Neutrophil (primary cell): ENCODE measurements around the gene CMSS1.

Experiments used
- H3K27ac ChIP-seq: fragments of 200-600 bp; sonication (generic); 2 replicates; pipeline ENCODE4 v1.5.1; 2016; ENCODE audit warnings: mild to moderate bottlenecking, moderate library complexity
- H3K27me3 ChIP-seq: fragments of 200-600 bp; sonication (generic); 2 replicates; pipeline ENCODE4 v1.6.0; 2016; ENCODE audit warnings: mild to moderate bottlenecking
- H3K36me3 ChIP-seq: fragments of 200-600 bp; sonication (generic); 2 replicates; pipeline ENCODE4 v1.5.1; 2017
- H3K4me1 ChIP-seq, 2 experiments: fragments of 200-600 bp in 1 of 2; sonication (generic) in 1 of 2; 1 replicate in 1 of 2; 2 replicates in 1 of 2; pipeline versions ENCODE4 v1.5.1 to v1.6.1; 2013 to 2016; ENCODE audit warnings: low read depth in 1 of 2, low read length in 1 of 2, mild to moderate bottlenecking in 1 of 2, moderate library complexity in 1 of 2; ENCODE audit not compliant: control insufficient read depth in 1 of 2, insufficient read depth in 1 of 2
- H3K4me3 ChIP-seq, 2 experiments: fragments of 200-600 bp in 1 of 2; sonication (generic) in 1 of 2; 1 replicate in 1 of 2; 2 replicates in 1 of 2; pipeline ENCODE4 v1.5.1; 2013 to 2016; ENCODE audit warnings: low read depth in 1 of 2, low read length in 1 of 2, mild to moderate bottlenecking in 1 of 2, moderate library complexity in 1 of 2
- H3K9me3 ChIP-seq: fragments of 200-600 bp; sonication (generic); 2 replicates; pipeline ENCODE4 v1.5.1; 2016
- TF ChIP-seq, protein P1 (sequence below): fragments of 200-600 bp; sonication (generic); IDR thresholded peaks from 2 replicates; pipeline ENCODE4 v1.5.1; 2016; ENCODE audit warnings: antibody characterized with exemption

Gene CMSS1

DNA sequence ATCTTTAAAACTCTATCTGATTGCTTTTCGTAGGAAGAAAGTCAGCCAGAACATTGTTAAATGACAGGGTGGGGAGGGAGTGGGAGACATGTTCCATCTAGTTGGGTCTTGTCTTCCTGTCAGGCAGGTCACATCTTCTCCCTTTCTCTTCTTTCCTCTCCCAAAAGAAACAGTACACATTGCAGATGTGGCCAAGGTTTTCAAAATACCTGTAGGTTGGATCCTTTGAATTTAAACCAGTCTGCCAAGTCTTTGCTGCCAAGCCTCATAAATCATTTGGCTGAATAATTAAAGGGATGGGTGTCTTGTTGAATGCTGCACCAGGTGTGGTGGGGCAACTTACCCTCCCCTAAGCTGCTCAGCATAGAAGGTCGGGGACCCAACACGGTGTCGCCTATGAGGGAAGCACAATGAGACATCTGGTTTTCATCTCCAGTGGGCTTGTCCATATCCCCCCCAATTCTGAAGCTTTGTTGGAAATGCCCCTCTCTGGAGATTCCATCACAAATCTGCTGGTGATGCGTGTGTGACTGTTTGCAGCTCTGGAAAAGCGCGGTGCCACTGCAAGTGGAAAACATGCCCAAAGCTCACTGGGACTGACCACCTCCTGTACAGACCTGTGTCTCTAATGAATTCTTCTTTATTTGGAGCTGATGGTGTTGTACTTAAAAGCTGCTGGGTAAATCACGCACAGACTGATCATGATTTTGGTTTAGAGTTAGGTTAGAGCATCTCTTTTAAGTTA lies 184.0 kb downstream of the CMSS1 start:
- Histone ChIP-seq H3K9me3 (no peaks in the 10 kb centered on the region), H3K36me3 (no peaks in the 10 kb centered on the region), H3K27me3 (no peaks in the 10 kb centered on the region), H3K4me3 (no peak overlapping the region), H3K27ac (no peak overlapping the region), H3K4me1 (no peaks in the 10 kb centered on the region)
- TF ChIP-seq, protein P1, sequence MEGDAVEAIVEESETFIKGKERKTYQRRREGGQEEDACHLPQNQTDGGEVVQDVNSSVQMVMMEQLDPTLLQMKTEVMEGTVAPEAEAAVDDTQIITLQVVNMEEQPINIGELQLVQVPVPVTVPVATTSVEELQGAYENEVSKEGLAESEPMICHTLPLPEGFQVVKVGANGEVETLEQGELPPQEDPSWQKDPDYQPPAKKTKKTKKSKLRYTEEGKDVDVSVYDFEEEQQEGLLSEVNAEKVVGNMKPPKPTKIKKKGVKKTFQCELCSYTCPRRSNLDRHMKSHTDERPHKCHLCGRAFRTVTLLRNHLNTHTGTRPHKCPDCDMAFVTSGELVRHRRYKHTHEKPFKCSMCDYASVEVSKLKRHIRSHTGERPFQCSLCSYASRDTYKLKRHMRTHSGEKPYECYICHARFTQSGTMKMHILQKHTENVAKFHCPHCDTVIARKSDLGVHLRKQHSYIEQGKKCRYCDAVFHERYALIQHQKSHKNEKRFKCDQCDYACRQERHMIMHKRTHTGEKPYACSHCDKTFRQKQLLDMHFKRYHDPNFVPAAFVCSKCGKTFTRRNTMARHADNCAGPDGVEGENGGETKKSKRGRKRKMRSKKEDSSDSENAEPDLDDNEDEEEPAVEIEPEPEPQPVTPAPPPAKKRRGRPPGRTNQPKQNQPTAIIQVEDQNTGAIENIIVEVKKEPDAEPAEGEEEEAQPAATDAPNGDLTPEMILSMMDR = no peak

DNA sequence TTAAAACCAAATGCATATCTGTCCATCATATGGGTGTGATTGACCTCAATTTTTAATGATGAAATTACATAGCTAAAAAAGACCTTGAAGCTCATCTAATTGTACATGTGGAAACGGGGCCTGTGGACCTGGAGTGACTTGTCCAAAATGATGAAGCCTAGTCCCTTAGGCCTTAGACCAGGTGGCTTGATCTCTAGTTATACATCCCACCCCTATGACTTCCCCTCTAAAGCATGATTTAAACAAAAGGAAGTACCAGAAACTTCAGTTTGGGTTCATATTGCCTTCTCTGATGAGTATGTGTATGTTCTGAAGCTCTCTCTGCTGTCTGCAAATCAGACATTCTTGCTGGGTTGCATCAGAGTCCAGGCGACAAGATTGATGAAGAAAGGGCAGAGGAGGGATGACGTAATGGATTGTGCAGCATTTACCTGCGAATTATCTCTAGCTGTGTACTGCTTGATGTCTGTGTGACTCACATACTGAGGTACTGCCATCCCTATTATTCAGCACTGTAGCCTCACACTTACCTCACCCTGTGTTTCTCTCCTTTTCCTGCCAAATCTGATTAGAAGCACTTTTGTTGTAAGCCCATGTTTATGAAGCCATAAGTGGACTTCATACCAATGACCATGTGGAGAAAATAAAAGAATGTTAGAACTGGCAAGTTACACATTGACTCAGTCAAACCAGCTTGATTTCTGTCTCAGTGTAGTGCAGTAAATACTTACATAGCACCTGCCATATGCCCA lies 185.1 kb downstream of the CMSS1 start:
- no peaks in the 10 kb centered on the region for H3K27me3 ChIP-seq
- H3K4me3 ChIP-seq = no peak overlapping the region
- no peaks in the 10 kb centered on the region for H3K4me1 ChIP-seq
- no peak overlapping the region for H3K27ac ChIP-seq
- no peaks in the 10 kb centered on the region for H3K36me3 ChIP-seq
- no peaks in the 10 kb centered on the region for H3K9me3 ChIP-seq
- TF ChIP-seq, protein P1 = no peak

DNA sequence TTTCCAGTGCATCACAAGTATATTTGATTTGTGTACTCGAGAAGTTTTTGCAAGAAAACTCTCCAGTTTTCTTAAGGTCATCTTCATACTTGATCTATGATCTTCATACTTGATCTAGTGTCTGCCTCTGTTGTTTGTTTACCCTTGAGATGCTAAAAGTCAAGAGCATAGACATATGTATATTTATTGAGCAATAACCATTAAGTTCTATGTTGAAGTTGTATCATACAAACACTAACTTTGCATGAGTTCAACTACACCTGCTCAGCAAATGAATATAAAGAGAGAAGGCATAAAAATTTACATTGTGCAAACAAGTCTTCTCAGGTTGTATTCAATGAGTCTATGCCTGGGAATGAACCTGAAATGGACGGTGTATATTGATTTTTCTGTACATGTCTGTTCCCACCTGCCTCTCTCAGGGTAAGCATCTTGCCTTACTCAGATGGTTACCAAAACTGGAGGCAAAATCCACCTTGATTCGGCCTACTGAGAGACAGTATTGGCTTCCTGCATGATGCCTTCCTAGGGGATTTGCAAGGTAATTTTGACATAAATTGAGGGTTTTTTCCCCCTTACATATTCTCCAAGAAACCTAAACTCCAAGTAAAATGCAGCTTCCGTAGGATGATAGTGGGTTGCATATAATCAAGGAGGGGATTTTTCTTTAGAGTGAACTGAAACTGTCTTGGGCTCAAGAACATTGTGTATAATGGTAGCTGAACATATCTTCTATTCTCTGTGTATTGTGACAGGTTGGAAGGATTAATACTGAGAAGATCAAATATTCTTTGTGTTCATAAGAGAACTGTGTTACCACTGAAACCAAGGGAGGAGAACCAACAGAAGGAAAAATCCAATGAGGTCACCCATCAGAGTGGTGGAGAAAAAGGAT lies 186.2 kb downstream of the CMSS1 start:
- TF ChIP-seq, protein P1 = no peak
- Histone ChIP-seq H3K36me3 (no peaks in the 10 kb centered on the region), H3K27me3 (no peaks in the 10 kb centered on the region), H3K9me3 (no peaks in the 10 kb centered on the region), H3K4me3 (no peak overlapping the region), H3K4me1 (no peaks in the 10 kb centered on the region), H3K27ac (no peak overlapping the region)

DNA sequence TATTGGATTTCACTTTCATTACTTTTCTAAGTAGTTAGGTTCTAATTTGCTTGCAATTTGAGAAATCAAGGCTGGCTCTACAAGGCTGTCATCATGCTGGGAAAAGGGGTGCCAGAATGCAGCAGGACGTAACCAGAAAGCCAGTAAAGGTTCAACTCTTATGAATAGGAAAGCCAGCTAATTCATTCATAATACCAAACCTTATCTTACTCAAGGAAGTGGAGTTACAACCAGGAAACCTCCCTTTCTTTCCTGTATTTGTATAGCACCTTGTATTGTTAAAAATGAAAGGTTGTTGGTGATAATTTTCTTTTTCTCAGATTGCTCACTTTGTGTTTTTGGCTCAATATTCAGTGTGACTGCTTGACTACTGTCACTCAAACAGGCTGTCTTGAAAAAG lies 187.3 kb downstream of the CMSS1 start:
- Histone ChIP-seq H3K4me1 (no peaks in the 10 kb centered on the region), H3K9me3 (no peaks in the 10 kb centered on the region), H3K27me3 (no peaks in the 10 kb centered on the region), H3K36me3 (no peaks in the 10 kb centered on the region), H3K4me3 (no peak overlapping the region), H3K27ac (no peak overlapping the region)
- TF ChIP-seq, protein P1 = no peak

DNA sequence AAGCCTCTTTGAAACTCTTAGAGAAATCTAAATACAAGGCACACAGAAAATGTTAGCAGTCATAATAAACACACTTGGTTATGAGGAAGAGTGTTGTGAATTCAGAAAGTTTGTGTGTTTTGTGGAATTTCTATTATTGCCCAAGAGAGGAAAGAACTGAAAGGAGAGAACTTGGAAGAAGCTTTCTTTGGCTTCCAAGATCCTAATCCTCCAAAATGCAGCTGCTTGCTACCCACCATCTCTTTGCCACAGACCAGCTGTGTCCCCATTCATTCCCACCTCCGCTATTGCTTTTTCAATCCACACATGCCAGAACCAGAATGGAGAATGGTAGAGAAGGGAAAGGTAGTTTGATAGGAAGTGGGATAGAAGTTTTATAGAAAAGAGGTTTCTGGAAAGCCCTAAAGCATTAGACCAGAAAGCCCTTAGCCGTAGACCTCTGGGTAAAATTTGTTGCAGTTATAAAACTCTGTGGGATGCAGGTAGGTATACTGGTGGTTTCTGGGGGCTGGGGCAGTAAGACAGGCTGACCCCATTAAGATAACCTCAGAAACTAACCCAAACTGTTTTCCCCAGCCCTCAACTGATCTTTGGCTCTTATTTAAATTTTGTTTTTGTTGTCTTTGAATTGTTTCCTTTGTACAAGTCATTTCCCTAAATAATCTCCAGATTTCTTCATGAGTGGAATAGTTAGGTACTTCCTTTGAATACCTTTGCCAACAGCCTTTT lies 188.2 kb downstream of the CMSS1 start:
- no peak overlapping the region for H3K27ac ChIP-seq
- no peaks in the 10 kb centered on the region for H3K9me3 ChIP-seq
- H3K4me3 ChIP-seq = no peak overlapping the region
- TF ChIP-seq, protein P1 = no peak
- H3K27me3 ChIP-seq = no peaks in the 10 kb centered on the region
- no peaks in the 10 kb centered on the region for H3K4me1 ChIP-seq
- no peaks in the 10 kb centered on the region for H3K36me3 ChIP-seq
